Activated CD4-positive, alpha-beta T cell treated with anti-CD3 and anti-CD28 coated beads, Interleukin-2, amount 10 ng/mL, durations not matched to agents 7 days and 5 days (primary cell): ENCODE results near the gene CRELD2. TPM values are rescaled to one million over a fixed set of nuclear protein-coding genes. Genes with fewer than 3 reads are reported as not detected.

ENCODE experiments used
- CTCF ChIA-PET: fragments of 350-600 bp; sonication (Branson Sonifier 250); formaldehyde crosslinking; loops from one replicate; lab custom pipeline; 2021; ENCODE audit warnings: antibody characterized with exemption; lab: Charles Lee
- POLR2A ChIA-PET: fragments of 350-600 bp; sonication (Branson Sonifier 250); formaldehyde crosslinking; loops from one replicate; lab custom pipeline; 2021; ENCODE audit warnings: antibody characterized with exemption; lab: Charles Lee
- DNase-seq: peaks from one replicate; pipeline ENCODE4 v3.0.0-alpha.2; 2020
- H3K27ac Mint-ChIP-seq: one replicate; pipeline ENCODE4 v1.8.0; 2021; ENCODE audit warnings: mild to moderate bottlenecking, moderate library complexity, mixed read lengths
- H3K27me3 Mint-ChIP-seq: one replicate; pipeline ENCODE4 v1.8.0; 2021; ENCODE audit warnings: mixed read lengths
- H3K36me3 Mint-ChIP-seq: one replicate; pipeline ENCODE4 v1.8.0; 2021; ENCODE audit warnings: low read depth, mixed read lengths
- H3K4me1 Mint-ChIP-seq: one replicate; pipeline ENCODE4 v1.8.0; 2021; ENCODE audit warnings: mixed read lengths
- H3K4me3 Mint-ChIP-seq: one replicate; pipeline ENCODE4 v1.8.0; 2021; ENCODE audit warnings: mild to moderate bottlenecking, moderate library complexity, mixed read lengths
- H3K9me3 Mint-ChIP-seq: one replicate; pipeline ENCODE4 v1.8.0; 2021; ENCODE audit warnings: mixed read lengths
- total RNA-seq, 2 experiments: library from RNA; stranded (reverse); gene quantifications; one replicate each; pipeline ENCODE4 v1.2.3, GENCODE V29; 2021

CRELD2 gene
- total RNA-seq, 2 experiments from 2014 or later = 42.4 to 47.9 TPM

- Mint-ChIP-seq H3K9me3 (no peaks in the 10 kb centered on the region), H3K4me3 (no peak overlapping the region), H3K36me3 (peaks cover 27% of the 10 kb centered on the region), H3K27ac (no peak overlapping the region), H3K4me1 (peaks cover 2% of the 10 kb centered on the region), H3K27me3 (no peaks in the 10 kb centered on the region)
- CTCF ChIA-PET = interaction anchor here (1.0 kb wide), 1 partner anchor 8 kb away, joined by 3 read pairs; no protein-coding TSS in a partner anchor
- POLR2A ChIA-PET = no interaction called here
- no peak for DNase-seq
These were observed 11.6 kb upstream of the CRELD2 start for GRCh38 chr22:49906799-49907290.

- Mint-ChIP-seq H3K4me3 (no peak overlapping the region), H3K4me1 (peaks cover 2% of the 10 kb centered on the region), H3K36me3 (peaks cover 26% of the 10 kb centered on the region), H3K9me3 (no peaks in the 10 kb centered on the region), H3K27ac (no peak overlapping the region), H3K27me3 (no peaks in the 10 kb centered on the region)
- POLR2A ChIA-PET = no interaction called here
- CTCF ChIA-PET = no interaction called here
- DNase-seq = no peak
These were observed 10.6 kb upstream of the CRELD2 start for GRCh38 chr22:49907807-49908206.

- H3K36me3 Mint-ChIP-seq = peaks cover 13% of the 10 kb centered on the region
- DNase-seq = no peak
- CTCF ChIA-PET = no interaction called here
These were observed 8.8 kb upstream of the CRELD2 start for GRCh38 chr22:49909476-49910205.

GRCh38 chr22:49910229-49911155, 7.9 kb upstream of the CRELD2 start:
- Mint-ChIP-seq H3K4me1 (peaks cover 4% of the 10 kb centered on the region), H3K9me3 (no peaks in the 10 kb centered on the region), H3K27me3 (no peaks in the 10 kb centered on the region), H3K4me3 (no peak overlapping the region), H3K27ac (no peak overlapping the region), H3K36me3 (peaks cover 10% of the 10 kb centered on the region)
- ChIA-PET POLR2A (no interaction called here), CTCF (no interaction called here)
- no peak for DNase-seq

More at GRCh38 chr22:49909476-49910205, 8.8 kb upstream of the CRELD2 start:
- peaks cover 2% of the 10 kb centered on the region for H3K4me1 Mint-ChIP-seq
- POLR2A ChIA-PET = no interaction called here
- no peaks in the 10 kb centered on the region for H3K9me3 Mint-ChIP-seq
- H3K4me3 Mint-ChIP-seq = no peak overlapping the region
- H3K27ac Mint-ChIP-seq = no peak overlapping the region
- no peaks in the 10 kb centered on the region for H3K27me3 Mint-ChIP-seq

- Mint-ChIP-seq H3K36me3 (peaks cover 9% of the 10 kb centered on the region), H3K27me3 (no peaks in the 10 kb centered on the region), H3K4me3 (no peak overlapping the region), H3K27ac (no peak overlapping the region), H3K9me3 (no peaks in the 10 kb centered on the region), H3K4me1 (peaks cover 11% of the 10 kb centered on the region)
- ChIA-PET CTCF (interaction anchor here (0.6 to 0.9 kb wide), 2 partner anchors 18 to 64 kb away, joined by 4 read pairs; no protein-coding TSS in a partner anchor), POLR2A (no interaction called here)
- DNase-seq = no peak
These were observed 6.4 kb upstream of the CRELD2 start for GRCh38 chr22:49911881-49912625.

GRCh38 chr22:49913026-49913425, 5.4 kb upstream of the CRELD2 start:
- H3K27ac Mint-ChIP-seq = no peak overlapping the region
- ChIA-PET CTCF (interaction anchor here (0.9 kb wide), 1 partner anchor 65 kb away, joined by 4 read pairs; no protein-coding TSS in a partner anchor), POLR2A (no interaction called here)
- no peaks in the 10 kb centered on the region for H3K9me3 Mint-ChIP-seq
- no peak overlapping the region for H3K4me3 Mint-ChIP-seq
- DNase-seq = no peak
- H3K4me1 Mint-ChIP-seq = peaks cover 15% of the 10 kb centered on the region
- no peaks in the 10 kb centered on the region for H3K27me3 Mint-ChIP-seq
- H3K36me3 Mint-ChIP-seq = peaks cover 5% of the 10 kb centered on the region

- no peak overlapping the region for H3K4me3 Mint-ChIP-seq
- H3K27ac Mint-ChIP-seq = no peak overlapping the region
- POLR2A ChIA-PET = no interaction called here
- H3K36me3 Mint-ChIP-seq = peaks cover 5% of the 10 kb centered on the region
- CTCF ChIA-PET = interaction anchor here (0.9 to 1.2 kb wide), 2 partner anchors 10 to 66 kb away, joined by 4 to 5 read pairs; no protein-coding TSS in a partner anchor
- no peak for DNase-seq
- no peaks in the 10 kb centered on the region for H3K9me3 Mint-ChIP-seq
- H3K27me3 Mint-ChIP-seq = no peaks in the 10 kb centered on the region
- peaks cover 15% of the 10 kb centered on the region for H3K4me1 Mint-ChIP-seq
These were observed 5.0 kb upstream of the CRELD2 start for GRCh38 chr22:49913446-49913845.

- Mint-ChIP-seq H3K9me3 (no peaks in the 10 kb centered on the region), H3K4me1 (peaks cover 15% of the 10 kb centered on the region), H3K4me3 (no peak overlapping the region), H3K27ac (no peak overlapping the region), H3K27me3 (no peaks in the 10 kb centered on the region), H3K36me3 (peaks cover 5% of the 10 kb centered on the region)
- POLR2A ChIA-PET = no interaction called here
- CTCF ChIA-PET = interaction anchor here (1.2 to 1.5 kb wide), 2 partner anchors 10 to 33 kb away, joined by 4 to 5 read pairs; no protein-coding TSS in a partner anchor
- no peak for DNase-seq
These were observed 4.2 kb upstream of the CRELD2 start for GRCh38 chr22:49914256-49914655.

GRCh38 chr22:49915610-49916009, 2.8 kb upstream of the CRELD2 start:
- Mint-ChIP-seq H3K27me3 (no peaks in the 10 kb centered on the region), H3K36me3 (peaks cover 14% of the 10 kb centered on the region), H3K4me3 (no peak overlapping the region), H3K27ac (no peak overlapping the region), H3K9me3 (no peaks in the 10 kb centered on the region), H3K4me1 (peaks cover 28% of the 10 kb centered on the region)
- POLR2A ChIA-PET = no interaction called here
- CTCF ChIA-PET = interaction anchor here (0.7 to 1.5 kb wide), 2 partner anchors 10 to 34 kb away, joined by 3 to 4 read pairs; no protein-coding TSS in a partner anchor
- no peak for DNase-seq

- ChIA-PET CTCF (no interaction called here), POLR2A (interaction anchor here (0.7 kb wide), 1 partner anchor 37 kb away, joined by 6 read pairs; no protein-coding TSS in a partner anchor)
- Mint-ChIP-seq H3K4me1 (peaks cover 29% of the 10 kb centered on the region), H3K4me3 (peak overlapping the region; percentile 86), H3K9me3 (no peaks in the 10 kb centered on the region), H3K36me3 (peaks cover 16% of the 10 kb centered on the region), H3K27ac (peak overlapping the region; percentile 90), H3K27me3 (no peaks in the 10 kb centered on the region)
- no peak for DNase-seq
These were observed 1.6 kb upstream of the CRELD2 start for GRCh38 chr22:49916831-49917230.

- peak overlapping the region; percentile 86 for H3K27ac Mint-ChIP-seq
- peak overlapping the region; percentile 74 for H3K4me3 Mint-ChIP-seq
- CTCF ChIA-PET = interaction anchor here (0.6 to 1.9 kb wide), 2 partner anchors 37 to 236 kb away, joined by 4 to 5 read pairs; no protein-coding TSS in a partner anchor
- H3K36me3 Mint-ChIP-seq = peaks cover 13% of the 10 kb centered on the region
- POLR2A ChIA-PET = no interaction called here
- DNase-seq = no peak
- H3K9me3 Mint-ChIP-seq = no peaks in the 10 kb centered on the region
- H3K4me1 Mint-ChIP-seq = peaks cover 36% of the 10 kb centered on the region
- H3K27me3 Mint-ChIP-seq = no peaks in the 10 kb centered on the region
These were observed 762 bp downstream of the CRELD2 start for GRCh38 chr22:49918911-49919881.
